B cell (primary cell): ENCODE results near the gene TTPAL. TPM values are rescaled to one million over a fixed set of nuclear protein-coding genes. Genes with fewer than 3 reads are reported as not detected.

Experiments
- ATAC-seq: fragments of 200-7000 bp; cut with Tn5 transposase; one replicate; pipeline ENCODE4 v1.10.0; 2021; ENCODE audit warnings: low read depth, mild to moderate bottlenecking, moderate number of reproducible peaks, moderate library complexity
- CTCF ChIA-PET: fragments of 350-600 bp; sonication (Branson Sonifier 250); formaldehyde crosslinking; loops from one replicate; lab custom pipeline; 2021; ENCODE audit warnings: antibody characterized with exemption, inconsistent platforms; lab: Charles Lee
- POLR2A ChIA-PET: fragments of 350-600 bp; sonication (Branson Sonifier 250); formaldehyde crosslinking; loops from one replicate; lab custom pipeline; 2021; ENCODE audit warnings: antibody characterized with exemption; lab: Charles Lee
- DNase-seq: peaks from one replicate; pipeline ENCODE4 v3.0.0; 2013
- H2AFZ ChIP-seq: 2 replicates; pipeline ENCODE4 v1.6.1; 2012; ENCODE audit warnings: mild to moderate bottlenecking, low read depth, low read length; ENCODE audit not compliant: insufficient read depth, poor library complexity, severe bottlenecking
- H3K27ac ChIP-seq, 2 donors: 1 replicate in 1 of 2; 2 replicates in 1 of 2; pipeline ENCODE4 v1.5.1; 2012 to 2013; ENCODE audit warnings: low read length in 2 of 2, mild to moderate bottlenecking in 2 of 2, moderate library complexity in 1 of 2
- H3K27me3 ChIP-seq, 4 experiments: fragments of 200-600 bp in 1 of 4; sonication (generic) in 1 of 4; replicated peaks in 1 of 4; 1 replicate in 2 of 4; 2 replicates in 2 of 4; pipeline versions ENCODE4 v1.6.1 to v1.7.0; 2013 to 2016; ENCODE audit warnings: low read length in 3 of 4, mild to moderate bottlenecking in 2 of 4, mixed read lengths in 1 of 4, moderate library complexity in 1 of 4; ENCODE audit not compliant: insufficient read depth in 4 of 4, control insufficient read depth in 3 of 4; ENCODE audit errors: control extremely low read depth in 1 of 4
- H3K36me3 ChIP-seq, 2 experiments: replicated peaks in 1 of 2; 1 replicate in 1 of 2; 2 replicates in 1 of 2; pipeline versions ENCODE4 v1.6.1 to v1.7.1; 2013; ENCODE audit warnings: low read length in 1 of 2; ENCODE audit not compliant: insufficient read depth in 2 of 2, control insufficient read depth in 1 of 2; ENCODE audit errors: control extremely low read depth in 1 of 2, extremely low read depth in 1 of 2
- H3K4me1 ChIP-seq, 2 donors: fragments of 200-600 bp in 1 of 2; sonication (generic) in 1 of 2; 1 replicate in 1 of 2; 2 replicates in 1 of 2; pipeline versions ENCODE4 v1.5.1 to v1.6.1; 2013 to 2017; ENCODE audit warnings: low read length in 2 of 2; ENCODE audit not compliant: control insufficient read depth in 2 of 2, insufficient read depth in 2 of 2
- H3K4me2 ChIP-seq: replicated peaks from 2 replicates; pipeline ENCODE3; 2012; ENCODE audit warnings: mild to moderate bottlenecking, low read depth, low read length; ENCODE audit not compliant: poor library complexity, severe bottlenecking
- H3K4me3 ChIP-seq, 5 experiments: fragments of 200-600 bp in 1 of 5; sonication (generic) in 1 of 5; 1 replicate in 3 of 5; 2 replicates in 2 of 5; pipeline versions ENCODE4 v1.5.1 to v1.7.0; 2011 to 2016; ENCODE audit warnings: low read length in 4 of 5, mild to moderate bottlenecking in 4 of 5, low read depth in 2 of 5, control low read depth in 1 of 5, moderate library complexity in 1 of 5; ENCODE audit not compliant: insufficient read depth in 1 of 5; ENCODE audit errors: control extremely low read depth in 1 of 5, extremely low read depth in 1 of 5
- H3K79me2 ChIP-seq: fragments of 200-600 bp; sonication (generic); one replicate; pipeline ENCODE4 v1.6.0; 2016; ENCODE audit warnings: low read length; ENCODE audit not compliant: control insufficient read depth, insufficient read depth
- H3K9ac ChIP-seq: fragments of 200-600 bp; sonication (generic); 2 replicates; pipeline ENCODE4 v1.6.1; 2017; ENCODE audit warnings: mild to moderate bottlenecking, low read length, moderate library complexity
- H3K9me3 ChIP-seq, 3 donors: one replicate each; pipeline versions ENCODE4 v1.6.1 to v1.7.1; 2013; ENCODE audit warnings: low read length in 2 of 3; ENCODE audit not compliant: control insufficient read depth in 2 of 3, insufficient read depth in 1 of 3; ENCODE audit errors: control extremely low read depth in 1 of 3
- H4K20me1 ChIP-seq: 2 replicates; pipeline ENCODE4 v1.6.0; 2012; ENCODE audit warnings: mild to moderate bottlenecking, low read length; ENCODE audit not compliant: insufficient read depth, control insufficient read depth, poor library complexity, severe bottlenecking
- H3K27ac Mint-ChIP-seq: one replicate; pipeline ENCODE4 v1.8.0; 2021; ENCODE audit warnings: mixed read lengths
- H3K27me3 Mint-ChIP-seq: one replicate; pipeline ENCODE4 v1.8.0; 2021; ENCODE audit warnings: mixed read lengths
- H3K4me1 Mint-ChIP-seq: one replicate; pipeline ENCODE4 v1.8.0; 2021; ENCODE audit warnings: mixed read lengths
- H3K4me3 Mint-ChIP-seq: one replicate; pipeline ENCODE4 v1.8.0; 2021; ENCODE audit warnings: mixed read lengths
- H3K9me3 Mint-ChIP-seq: one replicate; pipeline ENCODE4 v1.8.0; 2022; ENCODE audit warnings: mixed read lengths; ENCODE audit not compliant: insufficient read depth
- EZH2 ChIP-seq: IDR thresholded peaks from 2 replicates; pipeline ENCODE4 v1.6.1; 2012; ENCODE audit warnings: borderline replicate concordance, low read depth, mild to moderate bottlenecking, moderate library complexity, low read length; ENCODE audit not compliant: insufficient read depth, poor library complexity, severe bottlenecking
- WGBS: methylation state at CpG from one replicate; pipeline ENCODE4 v1.1.5; 2013; ENCODE audit warnings: missing lambda C conversion rate; ENCODE audit not compliant: insufficient coverage; 5-methylcytosine and 5-hydroxymethylcytosine counted together
- intact Hi-C: fragments of 100-400 bp; cut with micrococcal nuclease; formaldehyde crosslinking; loops from one replicate; pipeline ENCODE4 v1.10.0; 2022
- polyA plus RNA-seq: library from polyadenylated mRNA; depleted of rRNA; stranded (reverse); fragments of >200 nt; gene quantifications from 2 replicates; pipeline ENCODE4 v1.2.3, GENCODE V29; 2012
- total RNA-seq, 2 donors: library from RNA; stranded (reverse); fragments of 120-200 nt in 1 of 2; gene quantifications; 1 replicate in 1 of 2; 2 replicates in 1 of 2; pipeline versions ENCODE4 v1.2.3 to v1.2.4, GENCODE V29; 2013 to 2022
- TF ChIP-seq, protein P1 (sequence below): fragments of 200-600 bp; IDR thresholded peaks from one replicate; pipeline ENCODE4 v1.8.0; 2022; ENCODE audit warnings: antibody characterized with exemption, mild to moderate bottlenecking

TTPAL gene
- total and polyA plus RNA-seq, 2 donors (not counting 1 experiment from before 2014, with no cell fraction given): 4.0 to 26.8 TPM

DNA sequence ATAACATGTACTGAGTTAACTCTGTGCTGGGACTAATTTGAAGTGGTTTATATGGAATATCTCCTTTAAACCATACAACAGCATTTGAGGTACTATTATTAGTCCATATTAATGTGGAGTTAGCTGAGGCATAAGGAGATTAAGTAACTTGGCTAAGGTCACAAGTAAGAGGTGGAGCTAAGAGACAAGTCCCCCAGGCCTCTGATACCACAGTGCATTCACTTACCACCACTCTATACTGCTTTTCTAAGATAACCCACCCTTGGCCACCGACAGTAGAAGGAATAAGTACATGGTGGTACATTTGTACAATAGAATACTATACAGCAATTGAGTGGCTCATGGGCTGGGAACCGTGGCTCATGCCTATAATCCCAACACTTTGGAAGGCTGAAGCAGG, 16.4 kb upstream of the TTPAL start:
- intact Hi-C loops: no loop called here

DNA sequence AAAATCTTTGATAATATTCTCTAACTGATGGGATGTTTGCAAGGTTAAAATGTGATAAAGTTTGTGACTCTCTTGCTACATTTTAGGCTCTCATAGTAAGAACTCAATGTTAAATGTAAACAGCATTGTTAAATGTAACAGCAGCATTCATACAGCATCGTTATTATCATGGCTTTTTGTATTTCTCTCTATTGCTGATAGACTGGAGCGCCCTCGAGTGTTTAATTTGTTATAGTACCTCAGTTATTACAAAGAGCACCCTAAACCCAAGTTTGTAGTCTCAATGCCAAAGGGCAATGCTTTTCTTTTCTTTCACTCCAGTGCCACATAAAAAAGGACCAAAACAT, 14.9 kb upstream of the TTPAL start:
- no peak for TF ChIP-seq EZH2
- TF ChIP-seq, protein P1, sequence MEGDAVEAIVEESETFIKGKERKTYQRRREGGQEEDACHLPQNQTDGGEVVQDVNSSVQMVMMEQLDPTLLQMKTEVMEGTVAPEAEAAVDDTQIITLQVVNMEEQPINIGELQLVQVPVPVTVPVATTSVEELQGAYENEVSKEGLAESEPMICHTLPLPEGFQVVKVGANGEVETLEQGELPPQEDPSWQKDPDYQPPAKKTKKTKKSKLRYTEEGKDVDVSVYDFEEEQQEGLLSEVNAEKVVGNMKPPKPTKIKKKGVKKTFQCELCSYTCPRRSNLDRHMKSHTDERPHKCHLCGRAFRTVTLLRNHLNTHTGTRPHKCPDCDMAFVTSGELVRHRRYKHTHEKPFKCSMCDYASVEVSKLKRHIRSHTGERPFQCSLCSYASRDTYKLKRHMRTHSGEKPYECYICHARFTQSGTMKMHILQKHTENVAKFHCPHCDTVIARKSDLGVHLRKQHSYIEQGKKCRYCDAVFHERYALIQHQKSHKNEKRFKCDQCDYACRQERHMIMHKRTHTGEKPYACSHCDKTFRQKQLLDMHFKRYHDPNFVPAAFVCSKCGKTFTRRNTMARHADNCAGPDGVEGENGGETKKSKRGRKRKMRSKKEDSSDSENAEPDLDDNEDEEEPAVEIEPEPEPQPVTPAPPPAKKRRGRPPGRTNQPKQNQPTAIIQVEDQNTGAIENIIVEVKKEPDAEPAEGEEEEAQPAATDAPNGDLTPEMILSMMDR: no peak
- Histone ChIP-seq H3K4me3 (no peak overlapping the region), H3K9me3 (no peaks in the 10 kb centered on the region), H3K27ac (no peak overlapping the region), H3K9ac (no peak overlapping the region), H3K36me3 (no peaks in the 10 kb centered on the region), H3K79me2 (no peaks in the 10 kb centered on the region), H3K27me3 (no peaks in the 10 kb centered on the region), H4K20me1 (no peaks in the 10 kb centered on the region), H3K4me1 (no peaks in the 10 kb centered on the region), H3K4me2 (no peak overlapping the region), H2AFZ (no peak overlapping the region)
- ATAC-seq: no peak
- intact Hi-C loops: loop anchor here (5.0 kb wide), 1 partner anchor 243 kb away; no protein-coding TSS in a partner anchor
- ChIA-PET CTCF (interaction anchor here (2.3 kb wide), 1 partner anchor 244 kb away, joined by 12 read pairs; no protein-coding TSS in a partner anchor), POLR2A (no interaction called here)
- no peaks in the 10 kb centered on the region for H3K9me3 Mint-ChIP-seq
- no CpG with 5 or more reads among the region's 3 CpGs for WGBS
- H3K4me1 Mint-ChIP-seq: no peaks in the 10 kb centered on the region
- H3K27me3 Mint-ChIP-seq: no peaks in the 10 kb centered on the region
- DNase-seq: no peak
- no peak overlapping the region for H3K4me3 Mint-ChIP-seq
- no peak overlapping the region for H3K27ac Mint-ChIP-seq

More for the DNA sequence above, 16.4 kb upstream of the TTPAL start:
- Mint-ChIP-seq H3K9me3 (no peaks in the 10 kb centered on the region), H3K27me3 (no peaks in the 10 kb centered on the region), H3K4me1 (no peaks in the 10 kb centered on the region), H3K4me3 (no peak overlapping the region), H3K27ac (no peak overlapping the region)
- no peak for ATAC-seq
- Histone ChIP-seq H2AFZ (no peak overlapping the region), H3K79me2 (no peaks in the 10 kb centered on the region), H3K4me2 (no peak overlapping the region), H3K27me3 (no peaks in the 10 kb centered on the region), H3K9ac (no peak overlapping the region), H4K20me1 (no peaks in the 10 kb centered on the region), H3K36me3 (no peaks in the 10 kb centered on the region), H3K4me3 (no peak overlapping the region), H3K9me3 (no peaks in the 10 kb centered on the region), H3K27ac (no peak overlapping the region), H3K4me1 (no peaks in the 10 kb centered on the region)
- WGBS: no CpG with 5 or more reads among the region's 2 CpGs
- TF ChIP-seq, protein P1: no peak
- no peak for TF ChIP-seq EZH2
- DNase-seq: no peak
- ChIA-PET CTCF (interaction anchor here (0.8 to 1.4 kb wide), 3 partner anchors 9 to 244 kb away, joined by 3 to 4 read pairs (median 3); no protein-coding TSS in a partner anchor), POLR2A (no interaction called here)
